Panc1 (cell line): Measurements from ENCODE around the gene MTA1. TPM values are rescaled to one million over a fixed set of nuclear protein-coding genes. Genes with fewer than 3 reads are reported as not detected.

Experiments
- ATAC-seq: fragments of 200-7000 bp; cut with Tn5 transposase; 2 replicates; pipeline ENCODE4 v1.9.1; 2020; ENCODE audit warnings: mild to moderate bottlenecking, moderate library complexity
- BruUV-seq: library from RNA; stranded (reverse); fragments of 400-500 nt; replicated peaks from 2 replicates; lab custom pipeline; 2021; lab: Mats Ljungman, UMichigan
- CTCF ChIA-PET: fragments of 300-600 bp; sonication (Branson Sonifier 250); formaldehyde crosslinking; loops from one replicate; lab custom pipeline; 2022; ENCODE audit warnings: antibody characterized with exemption; lab: Charles Lee
- POLR2A ChIA-PET: fragments of 300-600 bp; sonication (Branson Sonifier 250); formaldehyde crosslinking; loops from one replicate; lab custom pipeline; 2022; ENCODE audit warnings: antibody characterized with exemption; lab: Charles Lee
- DNase-seq: peaks from one replicate; pipeline ENCODE4 v3.0.0-alpha.2; 2010; ENCODE audit warnings: low read depth, low spot score
- H3K27ac ChIP-seq: 2 replicates; pipeline ENCODE4 v1.5.1; 2011; ENCODE audit warnings: mild to moderate bottlenecking, low read length, inconsistent platforms
- H3K27me3 ChIP-seq: fragments of 200-500 bp; sonication (Bioruptor generic); 2 replicates; pipeline ENCODE4 v1.6.0; 2014; ENCODE audit warnings: low read length, inconsistent platforms; ENCODE audit not compliant: control insufficient read depth, insufficient read depth
- H3K36me3 ChIP-seq: fragments of 200-500 bp; sonication (Bioruptor generic); 2 replicates; pipeline ENCODE4 v1.5.1; 2014; ENCODE audit warnings: inconsistent platforms, mild to moderate bottlenecking, low read length, moderate library complexity; ENCODE audit not compliant: control insufficient read depth, insufficient read depth
- H3K4me1 ChIP-seq: 2 replicates; pipeline ENCODE4 v1.5.1; 2011; ENCODE audit warnings: inconsistent platforms, mild to moderate bottlenecking, low read length, moderate library complexity; ENCODE audit not compliant: control insufficient read depth, insufficient read depth
- H3K4me3 ChIP-seq, 2 experiments: 2 replicates each; pipeline ENCODE4 v1.5.1; 2011 to 2012; ENCODE audit warnings: low read depth in 2 of 2, low read length in 2 of 2, mild to moderate bottlenecking in 2 of 2, inconsistent platforms in 1 of 2, moderate library complexity in 1 of 2
- H3K9me3 ChIP-seq: fragments of 200-500 bp; sonication (Bioruptor generic); 2 replicates; pipeline ENCODE4 v1.5.1; 2014; ENCODE audit warnings: low read depth, mild to moderate bottlenecking, inconsistent platforms, low read length, moderate library complexity; ENCODE audit not compliant: control insufficient read depth, insufficient read depth
- CTCF ChIP-seq: fragments of 450-650 bp; IDR thresholded peaks from 2 replicates; pipeline ENCODE4 v1.5.1; 2017; ENCODE audit warnings: mild to moderate bottlenecking
- POLR2AphosphoS5 ChIP-seq: IDR thresholded peaks from 2 replicates; pipeline ENCODE4 v1.6.1; 2012; ENCODE audit warnings: mild to moderate bottlenecking, low read depth, low read length, moderate library complexity
- REST ChIP-seq, 2 experiments: IDR thresholded peaks; 2 replicates each; pipeline ENCODE4 v1.6.1; 2011 to 2012; ENCODE audit warnings: low read depth in 2 of 2, control low read depth in 1 of 2, low read length in 1 of 2, mild to moderate bottlenecking in 1 of 2, moderate library complexity in 1 of 2; ENCODE audit not compliant: insufficient read depth in 1 of 2
- SIN3A ChIP-seq: IDR thresholded peaks from 2 replicates; pipeline ENCODE4 v1.6.1; 2012; ENCODE audit warnings: low read depth, mild to moderate bottlenecking, low read length, moderate library complexity, borderline replicate concordance; ENCODE audit not compliant: insufficient read depth
- TCF7L2 ChIP-seq: IDR thresholded peaks from 2 replicates; pipeline ENCODE4 v1.6.1; 2011; ENCODE audit warnings: mild to moderate bottlenecking, low read depth, low read length, inconsistent platforms
- in situ Hi-C: cut with HindIII; loops from 2 replicates; pipeline ENCODE4 v1.10.0; 2016; ENCODE audit warnings: low sequenced_read_pairs, low pct_unique_long_range_greater_than_20kb
- intact Hi-C: fragments of 100-400 bp; cut with micrococcal nuclease; formaldehyde crosslinking; loops from one replicate; pipeline ENCODE4 v1.10.0; 2022; ENCODE audit not compliant: unreplicated experiment
- total RNA-seq: library from RNA; stranded (reverse); gene quantifications from one replicate; pipeline ENCODE4 v1.2.1, GENCODE V29; 2021; ENCODE audit not compliant: unreplicated experiment

MTA1 gene
- total RNA-seq, 1 experiment from 2014 or later: 105 TPM

GRCh38 chr14:105439710-105440553 is 20.3 kb downstream of the MTA1 start:
- ATAC-seq: no peak
- ChIA-PET CTCF (no interaction called here), POLR2A (no interaction called here)
- Histone ChIP-seq H3K27me3 (no peaks in the 10 kb centered on the region), H3K27ac (no peak overlapping the region), H3K4me3 (no peak overlapping the region), H3K9me3 (no peaks in the 10 kb centered on the region), H3K36me3 (no peaks in the 10 kb centered on the region), H3K4me1 (no peaks in the 10 kb centered on the region)
- in situ Hi-C loops: no loop called here
- TF ChIP-seq SIN3A (no peak), POLR2AphosphoS5 (no peak), CTCF (no peak; the same call in 1 of the 2 replicates), REST (IDR thresholded peaks at IDR 0.05; ENCODE audit: insufficient read depth in 1 of 2, low read depth in 2 of 2, low read length in 1 of 2) (no peak), TCF7L2 (no peak)
- DNase-seq: no peak
- intact Hi-C loops: no loop called here
- no TSS peak for BruUV-seq

GRCh38 chr14:105440554-105440900 is 20.9 kb downstream of the MTA1 start:
- ATAC-seq: no peak
- intact Hi-C loops (no loop called here), in situ Hi-C loops (no loop called here)
- no TSS peak for BruUV-seq
- no peak overlapping the region for H3K4me3 ChIP-seq
- no peak overlapping the region for H3K27ac ChIP-seq
- H3K36me3 ChIP-seq: no peaks in the 10 kb centered on the region
- TF ChIP-seq POLR2AphosphoS5 (no peak), CTCF (no peak), TCF7L2 (no peak), SIN3A (no peak), REST (IDR thresholded peaks at IDR 0.05; ENCODE audit: insufficient read depth in 1 of 2, low read depth in 2 of 2, low read length in 1 of 2) (no peak)
- no peaks in the 10 kb centered on the region for H3K4me1 ChIP-seq
- no peak for DNase-seq
- POLR2A ChIA-PET: no interaction called here
- H3K9me3 ChIP-seq: no peaks in the 10 kb centered on the region
- H3K27me3 ChIP-seq: no peaks in the 10 kb centered on the region
- CTCF ChIA-PET: no interaction called here
